NCI-H2227 (cell line): ENCODE results near the gene RGS17.

Experiments used
- DNase-seq: peaks from one replicate; lab custom pipeline; 2025; ENCODE audit not compliant: unreplicated experiment; lab: John Stamatoyannopoulos, UW

The RGS17 gene

GRCh38 chr6:152959333-152959732, 171.7 kb downstream of the RGS17 start:
- no peak for DNase-seq

GRCh38 chr6:152957796-152958195, 173.3 kb downstream of the RGS17 start:
- no peak for DNase-seq
